ENCODE data around the gene JAZF1. TPM values are rescaled to one million over a fixed set of nuclear protein-coding genes. Genes with fewer than 3 reads are reported as not detected.

Gene JAZF1
- total and polyA plus RNA-seq, 2 of the 4 experiments (the other 2 are of a cell fraction): 8.4 to 10.5 TPM

GRCh38 chr7:27839099-27839498 lies 341.5 kb downstream of the JAZF1 start:
- Histone ChIP-seq H2AK5ac (ENCODE audit: low read depth, low read length) (no peak overlapping the region), H2AFZ (replicated peaks; ENCODE audit: low read length, poor library complexity) (no peak overlapping the region), H3K36me3 (ENCODE audit: control insufficient read depth, insufficient read depth, low read length) (peaks cover 25% of the 10 kb centered on the region), H4K5ac (ENCODE audit: low read depth, low read length) (no peak overlapping the region), H3K4me3 (ENCODE audit: insufficient read depth, low read depth, low read length) (no peak overlapping the region), H2BK20ac (ENCODE audit: low read depth, low read length) (no peak overlapping the region), H4K8ac (ENCODE audit: low read depth in 2 of 2, low read length in 2 of 2) (no peak overlapping the region), H3K14ac (replicated peaks; ENCODE audit: low read depth, low read length) (no peak overlapping the region), H2BK15ac (ENCODE audit: low read depth, low read length) (no peak overlapping the region), H3K9me3 (ENCODE audit: control insufficient read depth, insufficient read depth, low read length) (no peaks in the 10 kb centered on the region), H3K79me1 (ENCODE audit: low read depth in 1 of 2, low read length in 2 of 2) (peaks cover 0 to 6% of the 10 kb centered on the region in 2 experiments; a peak in 1 of 4 replicates), H2BK5ac (ENCODE audit: low read depth, low read length, poor library complexity, severe bottlenecking) (no peak overlapping the region), H3K27me3 (ENCODE audit: control insufficient read depth, insufficient read depth, low read length) (no peaks in the 10 kb centered on the region), H3K9ac (ENCODE audit: low read depth, low read length) (no peak overlapping the region), H4K91ac (ENCODE audit: insufficient read depth, low read depth, low read length) (no peak overlapping the region), H3K4ac (ENCODE audit: low read depth, low read length) (no peak overlapping the region), H3K56ac (ENCODE audit: extremely low read depth, insufficient read depth, low read length) (no peak overlapping the region), H3K23ac (ENCODE audit: low read depth, low read length) (no peak overlapping the region), H2AK9ac (replicated peaks; ENCODE audit: low read depth, low read length, poor library complexity) (no peak overlapping the region), H2BK120ac (ENCODE audit: low read depth, low read length) (no peak overlapping the region), H3K18ac (ENCODE audit: low read depth, low read length) (no peak overlapping the region), H3K4me1 (ENCODE audit: control insufficient read depth, insufficient read depth, low read length) (no peaks in the 10 kb centered on the region), H3K4me2 (ENCODE audit: low read depth, low read length) (no peak overlapping the region), H3K9me1 (ENCODE audit: insufficient read depth, low read length) (peaks cover 17% of the 10 kb centered on the region), H3K27ac (ENCODE audit: insufficient read depth, low read length) (no peak overlapping the region), H4K20me1 (ENCODE audit: insufficient read depth, low read length) (no peaks in the 10 kb centered on the region)
- ChIA-PET CTCF (no interaction called here), POLR2A (ENCODE audit: unreplicated experiment) (no interaction called here)
- BruUV-seq (replicated peaks): no TSS peak
- in situ Hi-C loops (cut with MboI; ENCODE audit: low sequenced_read_pairs): no loop called here
- TF ChIP-seq CTCF (conservative IDR thresholded peaks at IDR 0.05; ENCODE audit: low read depth, low read length) (no peak), SMC3 (IDR thresholded peaks at IDR 0.05; ENCODE audit: low read depth, low read length) (no peak), FOS (IDR thresholded peaks at IDR 0.05; ENCODE audit: low read depth, low read length) (no peak), NFE2L2 (IDR thresholded peaks at IDR 0.05; ENCODE audit: low read depth, low read length) (no peak), ELK1 (IDR thresholded peaks at IDR 0.05; ENCODE audit: borderline replicate concordance, low read depth, low read length) (no peak), BHLHE40 (IDR thresholded peaks at IDR 0.05; ENCODE audit: low read depth, low read length) (no peak), MAFK (IDR thresholded peaks at IDR 0.05; ENCODE audit: low read depth, low read length) (no peak), RFX5 (IDR thresholded peaks at IDR 0.05; ENCODE audit: low read depth, low read length) (no peak), CEBPB (IDR thresholded peaks at IDR 0.05; ENCODE audit: low read depth, low read length) (no peak), RCOR1 (IDR thresholded peaks at IDR 0.05; ENCODE audit: insufficient replicate concordance, low read length) (no peak), CHD1 (IDR thresholded peaks at IDR 0.05; ENCODE audit: low read depth, low read length) (no peak), RAD21 (IDR thresholded peaks at IDR 0.05; ENCODE audit: low read length) (no peak), MXI1 (IDR thresholded peaks at IDR 0.05; ENCODE audit: borderline replicate concordance, low read depth, low read length) (no peak), POLR2A (IDR thresholded peaks at IDR 0.05; ENCODE audit: low read depth, low read length) (no peak), MAZ (IDR thresholded peaks at IDR 0.05; ENCODE audit: borderline replicate concordance, low read depth, low read length) (no peak)
- TF ChIP-seq, protein P1, sequence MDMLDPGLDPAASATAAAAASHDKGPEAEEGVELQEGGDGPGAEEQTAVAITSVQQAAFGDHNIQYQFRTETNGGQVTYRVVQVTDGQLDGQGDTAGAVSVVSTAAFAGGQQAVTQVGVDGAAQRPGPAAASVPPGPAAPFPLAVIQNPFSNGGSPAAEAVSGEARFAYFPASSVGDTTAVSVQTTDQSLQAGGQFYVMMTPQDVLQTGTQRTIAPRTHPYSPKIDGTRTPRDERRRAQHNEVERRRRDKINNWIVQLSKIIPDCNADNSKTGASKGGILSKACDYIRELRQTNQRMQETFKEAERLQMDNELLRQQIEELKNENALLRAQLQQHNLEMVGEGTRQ (IDR thresholded peaks at IDR 0.05; ENCODE audit: low read depth, low read length): no peak
- ATAC-seq (ENCODE audit: low read depth): no peak
- DNase-seq: no peak
- dilution Hi-C loops (cut with HindIII; ENCODE audit: low sequenced_read_pairs, unreplicated experiment): no loop called here
- intact Hi-C loops (cut with micrococcal nuclease): no loop called here
- 85% methylated on average over 7 of the region's 10 CpGs; no CpG with 5 or more reads in 1 of the 2 experiments for WGBS, 2 experiments (ENCODE audit: extremely low coverage in 2 of 2, insufficient read length in 1 of 2)

Measured in IMR-90 (cell line).